H1 (cell line): ENCODE data around the gene MLLT6. TPM values are rescaled to one million over a fixed set of nuclear protein-coding genes. Genes with fewer than 3 reads are reported as not detected.

Experiments used
- ASH2L ChIP-seq: fragments of 200-600, 300-600 bp; sonication (generic); IDR thresholded peaks from one replicate; pipeline ENCODE4 v1.7.1; 2017; ENCODE audit warnings: low read length
- CBX8 ChIP-seq: fragments of 300-800, 300-1000 bp; sonication (generic); IDR thresholded peaks from 2 replicates; pipeline ENCODE4 v1.7.1; 2016; ENCODE audit warnings: low read depth, low read length, borderline replicate concordance
- CEBPB ChIP-seq: IDR thresholded peaks from 2 replicates; pipeline ENCODE4 v1.6.1; 2012; ENCODE audit warnings: low read depth, low read length
- SIN3A ChIP-seq, 2 experiments: IDR thresholded peaks in 1 of 2; conservative IDR thresholded peaks in 1 of 2; 2 replicates each; pipeline ENCODE4 v1.6.1; 2011 to 2012; ENCODE audit warnings: low read length in 2 of 2, improper control_type of control experiment in 1 of 2, low read depth in 1 of 2, mild to moderate bottlenecking in 1 of 2
- SIRT6 ChIP-seq: IDR thresholded peaks from one replicate; pipeline ENCODE4 v1.7.1; 2012; ENCODE audit warnings: low read length, inconsistent platforms
- SRF ChIP-seq: IDR thresholded peaks from 2 replicates; pipeline ENCODE4 v1.6.1; 2011; ENCODE audit warnings: mild to moderate bottlenecking, low read depth, low read length, moderate library complexity
- TEAD4 ChIP-seq: IDR thresholded peaks from 2 replicates; pipeline ENCODE4 v1.6.1; 2012; ENCODE audit warnings: low read depth, low read length, inconsistent platforms, mixed read lengths
- polyA plus RNA-seq, 7 experiments: library from polyadenylated mRNA; depleted of rRNA in 3 of 7; stranded (reverse) in 5 of 7; unstranded in 2 of 7; fragments of >200 nt in 5 of 7; fragments of 200-250 nt in 2 of 7; gene quantifications; 1 replicate in 5 of 7; 2 replicates in 1 of 7; 4 replicates in 1 of 7; pipeline versions ENCODE4 v1.2.1 to v1.2.3, GENCODE V29; 2011 to 2013; ENCODE audit warnings: missing spikeins in 2 of 7, mixed read lengths in 2 of 7
- total RNA-seq: library from RNA; stranded (reverse); fragmentation: NEBNext Ultra II Directional; extraction: Animal tissue kit (Norgen Biotek cat#: 25700); gene quantifications from 2 replicates; pipeline ENCODE4 v1.2.1, GENCODE V29; 2021
- TF ChIP-seq, protein P1 (sequence below): fragments of 300-600 bp; sonication (generic); IDR thresholded peaks from 2 replicates; pipeline ENCODE4 v1.7.1; 2012; ENCODE audit warnings: low read length, moderate library complexity, mild to moderate bottlenecking, inconsistent platforms; ENCODE audit not compliant: insufficient replicate concordance
- TF ChIP-seq, protein P2 (sequence below): IDR thresholded peaks from 2 replicates; pipeline ENCODE4 v1.6.1; 2011; ENCODE audit warnings: low read length, improper control_type of control experiment

The MLLT6 gene
- total and polyA plus RNA-seq, 2 of the 8 experiments (the other 6 are each of a cell fraction or from before 2014, with no cell fraction given): 6.5 to 8.0 TPM

DNA sequence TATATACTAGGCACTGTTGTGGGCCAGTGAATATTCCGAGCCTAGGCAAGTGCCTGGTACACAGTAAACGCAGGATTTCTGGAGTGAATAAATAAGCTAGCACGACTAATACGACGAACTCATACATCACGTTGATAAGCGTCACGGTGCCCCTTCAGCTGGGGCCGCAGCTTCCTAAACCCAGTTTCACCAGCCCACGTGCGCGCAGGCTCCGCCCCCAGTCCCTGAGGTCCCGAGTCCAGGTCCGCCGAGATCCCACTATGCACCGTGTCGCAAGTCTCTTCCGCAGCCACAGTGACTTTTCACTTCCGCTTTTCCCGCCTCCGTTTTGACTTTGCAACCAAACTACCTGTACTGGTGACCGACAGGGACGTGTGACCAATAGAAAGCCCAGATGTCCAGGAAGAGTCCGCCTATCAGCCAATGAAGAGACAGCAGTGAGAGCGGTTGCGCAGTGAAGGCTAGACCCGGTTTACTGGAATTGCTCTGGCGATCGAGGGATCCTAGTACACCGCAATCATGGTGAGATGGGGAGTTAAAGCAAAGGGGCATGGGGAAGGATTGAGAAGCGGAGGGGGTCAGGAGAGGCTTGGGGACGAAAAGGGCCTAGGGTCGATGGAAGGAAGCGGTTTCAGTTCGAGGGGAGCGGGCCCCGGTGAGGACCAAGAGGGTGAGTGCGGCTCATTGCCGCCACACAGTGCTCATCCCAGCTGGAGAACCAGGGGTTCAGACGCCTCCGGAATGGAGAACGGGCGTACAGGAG lies 47.4 kb downstream of the MLLT6 start, which contains the start of gene PSMB3 (continued):
- TF ChIP-seq, protein P1, sequence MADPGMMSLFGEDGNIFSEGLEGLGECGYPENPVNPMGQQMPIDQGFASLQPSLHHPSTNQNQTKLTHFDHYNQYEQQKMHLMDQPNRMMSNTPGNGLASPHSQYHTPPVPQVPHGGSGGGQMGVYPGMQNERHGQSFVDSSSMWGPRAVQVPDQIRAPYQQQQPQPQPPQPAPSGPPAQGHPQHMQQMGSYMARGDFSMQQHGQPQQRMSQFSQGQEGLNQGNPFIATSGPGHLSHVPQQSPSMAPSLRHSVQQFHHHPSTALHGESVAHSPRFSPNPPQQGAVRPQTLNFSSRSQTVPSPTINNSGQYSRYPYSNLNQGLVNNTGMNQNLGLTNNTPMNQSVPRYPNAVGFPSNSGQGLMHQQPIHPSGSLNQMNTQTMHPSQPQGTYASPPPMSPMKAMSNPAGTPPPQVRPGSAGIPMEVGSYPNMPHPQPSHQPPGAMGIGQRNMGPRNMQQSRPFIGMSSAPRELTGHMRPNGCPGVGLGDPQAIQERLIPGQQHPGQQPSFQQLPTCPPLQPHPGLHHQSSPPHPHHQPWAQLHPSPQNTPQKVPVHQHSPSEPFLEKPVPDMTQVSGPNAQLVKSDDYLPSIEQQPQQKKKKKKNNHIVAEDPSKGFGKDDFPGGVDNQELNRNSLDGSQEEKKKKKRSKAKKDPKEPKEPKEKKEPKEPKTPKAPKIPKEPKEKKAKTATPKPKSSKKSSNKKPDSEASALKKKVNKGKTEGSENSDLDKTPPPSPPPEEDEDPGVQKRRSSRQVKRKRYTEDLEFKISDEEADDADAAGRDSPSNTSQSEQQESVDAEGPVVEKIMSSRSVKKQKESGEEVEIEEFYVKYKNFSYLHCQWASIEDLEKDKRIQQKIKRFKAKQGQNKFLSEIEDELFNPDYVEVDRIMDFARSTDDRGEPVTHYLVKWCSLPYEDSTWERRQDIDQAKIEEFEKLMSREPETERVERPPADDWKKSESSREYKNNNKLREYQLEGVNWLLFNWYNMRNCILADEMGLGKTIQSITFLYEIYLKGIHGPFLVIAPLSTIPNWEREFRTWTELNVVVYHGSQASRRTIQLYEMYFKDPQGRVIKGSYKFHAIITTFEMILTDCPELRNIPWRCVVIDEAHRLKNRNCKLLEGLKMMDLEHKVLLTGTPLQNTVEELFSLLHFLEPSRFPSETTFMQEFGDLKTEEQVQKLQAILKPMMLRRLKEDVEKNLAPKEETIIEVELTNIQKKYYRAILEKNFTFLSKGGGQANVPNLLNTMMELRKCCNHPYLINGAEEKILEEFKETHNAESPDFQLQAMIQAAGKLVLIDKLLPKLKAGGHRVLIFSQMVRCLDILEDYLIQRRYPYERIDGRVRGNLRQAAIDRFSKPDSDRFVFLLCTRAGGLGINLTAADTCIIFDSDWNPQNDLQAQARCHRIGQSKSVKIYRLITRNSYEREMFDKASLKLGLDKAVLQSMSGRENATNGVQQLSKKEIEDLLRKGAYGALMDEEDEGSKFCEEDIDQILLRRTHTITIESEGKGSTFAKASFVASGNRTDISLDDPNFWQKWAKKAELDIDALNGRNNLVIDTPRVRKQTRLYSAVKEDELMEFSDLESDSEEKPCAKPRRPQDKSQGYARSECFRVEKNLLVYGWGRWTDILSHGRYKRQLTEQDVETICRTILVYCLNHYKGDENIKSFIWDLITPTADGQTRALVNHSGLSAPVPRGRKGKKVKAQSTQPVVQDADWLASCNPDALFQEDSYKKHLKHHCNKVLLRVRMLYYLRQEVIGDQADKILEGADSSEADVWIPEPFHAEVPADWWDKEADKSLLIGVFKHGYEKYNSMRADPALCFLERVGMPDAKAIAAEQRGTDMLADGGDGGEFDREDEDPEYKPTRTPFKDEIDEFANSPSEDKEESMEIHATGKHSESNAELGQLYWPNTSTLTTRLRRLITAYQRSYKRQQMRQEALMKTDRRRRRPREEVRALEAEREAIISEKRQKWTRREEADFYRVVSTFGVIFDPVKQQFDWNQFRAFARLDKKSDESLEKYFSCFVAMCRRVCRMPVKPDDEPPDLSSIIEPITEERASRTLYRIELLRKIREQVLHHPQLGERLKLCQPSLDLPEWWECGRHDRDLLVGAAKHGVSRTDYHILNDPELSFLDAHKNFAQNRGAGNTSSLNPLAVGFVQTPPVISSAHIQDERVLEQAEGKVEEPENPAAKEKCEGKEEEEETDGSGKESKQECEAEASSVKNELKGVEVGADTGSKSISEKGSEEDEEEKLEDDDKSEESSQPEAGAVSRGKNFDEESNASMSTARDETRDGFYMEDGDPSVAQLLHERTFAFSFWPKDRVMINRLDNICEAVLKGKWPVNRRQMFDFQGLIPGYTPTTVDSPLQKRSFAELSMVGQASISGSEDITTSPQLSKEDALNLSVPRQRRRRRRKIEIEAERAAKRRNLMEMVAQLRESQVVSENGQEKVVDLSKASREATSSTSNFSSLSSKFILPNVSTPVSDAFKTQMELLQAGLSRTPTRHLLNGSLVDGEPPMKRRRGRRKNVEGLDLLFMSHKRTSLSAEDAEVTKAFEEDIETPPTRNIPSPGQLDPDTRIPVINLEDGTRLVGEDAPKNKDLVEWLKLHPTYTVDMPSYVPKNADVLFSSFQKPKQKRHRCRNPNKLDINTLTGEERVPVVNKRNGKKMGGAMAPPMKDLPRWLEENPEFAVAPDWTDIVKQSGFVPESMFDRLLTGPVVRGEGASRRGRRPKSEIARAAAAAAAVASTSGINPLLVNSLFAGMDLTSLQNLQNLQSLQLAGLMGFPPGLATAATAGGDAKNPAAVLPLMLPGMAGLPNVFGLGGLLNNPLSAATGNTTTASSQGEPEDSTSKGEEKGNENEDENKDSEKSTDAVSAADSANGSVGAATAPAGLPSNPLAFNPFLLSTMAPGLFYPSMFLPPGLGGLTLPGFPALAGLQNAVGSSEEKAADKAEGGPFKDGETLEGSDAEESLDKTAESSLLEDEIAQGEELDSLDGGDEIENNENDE: no peak
- TF ChIP-seq ASH2L (peak; percentile 99), SIN3A (conservative IDR thresholded peaks at IDR 0.05 in 1 of 2, IDR thresholded peaks at IDR 0.05 in 1 of 2; ENCODE audit: low read depth in 1 of 2, low read length in 2 of 2) (peak; percentile 28 to 97; a peak in 3 of 4 replicates), TEAD4 (no peak), CBX8 (no peak), SRF (no peak), SIRT6 (no peak), CEBPB (peak; percentile 84)
- TF ChIP-seq, protein P2, sequence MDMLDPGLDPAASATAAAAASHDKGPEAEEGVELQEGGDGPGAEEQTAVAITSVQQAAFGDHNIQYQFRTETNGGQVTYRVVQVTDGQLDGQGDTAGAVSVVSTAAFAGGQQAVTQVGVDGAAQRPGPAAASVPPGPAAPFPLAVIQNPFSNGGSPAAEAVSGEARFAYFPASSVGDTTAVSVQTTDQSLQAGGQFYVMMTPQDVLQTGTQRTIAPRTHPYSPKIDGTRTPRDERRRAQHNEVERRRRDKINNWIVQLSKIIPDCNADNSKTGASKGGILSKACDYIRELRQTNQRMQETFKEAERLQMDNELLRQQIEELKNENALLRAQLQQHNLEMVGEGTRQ: peak; percentile 59
